A673 (cell line): Measurements from ENCODE around the gene SRCAP. TPM values are rescaled to one million over a fixed set of nuclear protein-coding genes. Genes with fewer than 3 reads are reported as not detected.

Experiments used
- BruUV-seq: library from RNA; stranded (reverse); fragments of 400-500 nt; replicated peaks from 2 replicates; lab custom pipeline; 2021; lab: Mats Ljungman, UMichigan
- CTCF ChIA-PET: fragments of 300-600 bp; sonication (Branson Sonifier 250); formaldehyde crosslinking; loops from one replicate; lab custom pipeline; 2022; ENCODE audit warnings: antibody characterized with exemption; lab: Charles Lee
- POLR2A ChIA-PET: fragments of 300-600 bp; sonication (Branson Sonifier 250); formaldehyde crosslinking; loops from one replicate; lab custom pipeline; 2022; ENCODE audit warnings: antibody characterized with exemption; ENCODE audit not compliant: low non-redundant PET; lab: Charles Lee
- DNase-seq: peaks from one replicate; pipeline ENCODE4 v3.0.0-alpha.2; 2015; ENCODE audit warnings: low spot score
- H3K27ac ChIP-seq: fragments of 200-600 bp; sonication (generic); 2 replicates; pipeline ENCODE4 v1.5.1; 2016; ENCODE audit warnings: mixed run types, low read depth, mild to moderate bottlenecking, mixed read lengths, antibody characterized with exemption, low read length; ENCODE audit not compliant: poor library complexity, severe bottlenecking
- H3K27me3 ChIP-seq: fragments of 200-600 bp; sonication (generic); replicated peaks from 2 replicates; pipeline ENCODE4 v1.6.1; 2017; ENCODE audit warnings: mixed run types, low read depth, mild to moderate bottlenecking, mixed read lengths, antibody characterized with exemption, low read length; ENCODE audit not compliant: insufficient read depth, poor library complexity
- H3K36me3 ChIP-seq: fragments of 200-600 bp; sonication (generic); 2 replicates; pipeline ENCODE4 v1.6.1; 2016; ENCODE audit warnings: mixed run types, mild to moderate bottlenecking, mixed read lengths, antibody characterized with exemption, low read length; ENCODE audit not compliant: insufficient read depth, poor library complexity, severe bottlenecking
- H3K4me1 ChIP-seq: fragments of 200-600 bp; sonication (generic); 2 replicates; pipeline ENCODE4 v1.6.1; 2017; ENCODE audit warnings: mixed run types, mild to moderate bottlenecking, mixed read lengths, antibody characterized with exemption, low read length; ENCODE audit not compliant: insufficient read depth, poor library complexity, severe bottlenecking
- H3K4me3 ChIP-seq: fragments of 200-600 bp; sonication (generic); 2 replicates; pipeline ENCODE4 v1.5.1; 2016; ENCODE audit warnings: low read depth, mixed run types, mild to moderate bottlenecking, mixed read lengths, low read length; ENCODE audit not compliant: poor library complexity, severe bottlenecking
- H3K9me3 ChIP-seq: fragments of 200-600 bp; sonication (generic); 2 replicates; pipeline ENCODE4 v1.6.1; 2016; ENCODE audit warnings: mixed run types, low read depth, mild to moderate bottlenecking, mixed read lengths, antibody characterized with exemption, low read length; ENCODE audit not compliant: poor library complexity, severe bottlenecking
- EZH2 ChIP-seq: fragments of 200-600 bp; sonication (generic); IDR thresholded peaks from 2 replicates; pipeline ENCODE4 v1.6.1; 2017; ENCODE audit warnings: borderline replicate concordance, low read depth, mild to moderate bottlenecking, mixed read lengths, antibody characterized with exemption, low read length; ENCODE audit not compliant: poor library complexity, severe bottlenecking
- intact Hi-C: fragments of 100-400 bp; cut with micrococcal nuclease; formaldehyde crosslinking; loops from one replicate; pipeline ENCODE4 v1.10.0; 2022; ENCODE audit not compliant: unreplicated experiment
- total RNA-seq: library from RNA; stranded (reverse); gene quantifications from 2 replicates; pipeline ENCODE4 v1.2.3, GENCODE V29; 2021
- TF ChIP-seq, protein P1 (sequence below): fragments of 300-800, 200-600 bp; sonication (generic); conservative IDR thresholded peaks from 2 replicates; pipeline ENCODE4 v1.5.1; 2017; ENCODE audit warnings: low read depth, mild to moderate bottlenecking, antibody characterized with exemption, low read length, moderate library complexity, mixed read lengths

Gene SRCAP
- total RNA-seq, 1 experiment from 2014 or later, result 104 TPM

DNA sequence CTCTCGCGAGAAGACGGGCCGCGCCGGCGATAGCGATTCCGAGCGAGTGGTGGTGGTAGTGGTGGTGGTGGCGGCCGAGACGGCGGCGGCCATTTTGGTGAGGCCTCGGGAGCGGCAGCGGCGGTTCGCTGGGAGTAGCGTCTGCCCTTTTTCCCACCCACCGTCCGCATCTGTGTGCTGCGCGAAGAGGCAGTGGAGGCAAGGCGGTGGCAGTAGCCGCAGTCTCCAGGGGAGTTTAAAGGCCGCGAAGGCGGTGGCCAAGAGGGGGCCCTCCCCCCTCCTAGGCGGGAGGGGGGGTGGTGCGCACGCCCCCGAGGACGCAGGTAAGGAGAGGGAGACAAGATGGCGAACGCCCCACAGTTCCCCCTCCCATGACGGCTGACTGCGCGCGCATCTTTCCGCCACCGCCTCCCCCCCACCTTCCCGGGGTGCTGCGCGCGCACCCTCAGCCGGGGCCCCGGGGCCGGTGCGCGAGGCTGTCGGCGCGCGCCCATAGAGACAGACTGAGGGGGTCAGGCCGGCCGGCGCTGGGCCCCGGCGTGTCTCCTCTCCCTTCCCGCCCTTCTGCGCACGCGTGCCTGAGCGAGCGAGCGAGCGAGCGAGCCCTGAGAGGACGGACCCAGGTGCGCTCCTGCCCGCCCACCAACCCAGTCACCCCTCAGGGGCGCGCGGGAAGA, 694 bp upstream of the SRCAP start:
- CTCF ChIA-PET, result interaction anchor here (0.6 kb wide), 1 partner anchor 20 kb away, joined by 3 read pairs; no protein-coding TSS in a partner anchor
- BruUV-seq, result no TSS peak
- Histone ChIP-seq H3K9me3 (no peaks in the 10 kb centered on the region), H3K36me3 (peaks cover 27% of the 10 kb centered on the region), H3K27me3 (no peaks in the 10 kb centered on the region), H3K4me1 (peaks cover 20% of the 10 kb centered on the region), H3K4me3 (peak overlapping the region; percentile 96), H3K27ac (peak overlapping the region; percentile 100)
- DNase-seq, result peak; percentile 99
- intact Hi-C loops, result loop anchor here (2.0 to 10.0 kb wide), 2 partner anchors 39 to 633 kb away; partner anchors contain the start of genes ALDOA and FBRS
- POLR2A ChIA-PET, result no interaction called here
- no peak for TF ChIP-seq EZH2
- TF ChIP-seq, protein P1, sequence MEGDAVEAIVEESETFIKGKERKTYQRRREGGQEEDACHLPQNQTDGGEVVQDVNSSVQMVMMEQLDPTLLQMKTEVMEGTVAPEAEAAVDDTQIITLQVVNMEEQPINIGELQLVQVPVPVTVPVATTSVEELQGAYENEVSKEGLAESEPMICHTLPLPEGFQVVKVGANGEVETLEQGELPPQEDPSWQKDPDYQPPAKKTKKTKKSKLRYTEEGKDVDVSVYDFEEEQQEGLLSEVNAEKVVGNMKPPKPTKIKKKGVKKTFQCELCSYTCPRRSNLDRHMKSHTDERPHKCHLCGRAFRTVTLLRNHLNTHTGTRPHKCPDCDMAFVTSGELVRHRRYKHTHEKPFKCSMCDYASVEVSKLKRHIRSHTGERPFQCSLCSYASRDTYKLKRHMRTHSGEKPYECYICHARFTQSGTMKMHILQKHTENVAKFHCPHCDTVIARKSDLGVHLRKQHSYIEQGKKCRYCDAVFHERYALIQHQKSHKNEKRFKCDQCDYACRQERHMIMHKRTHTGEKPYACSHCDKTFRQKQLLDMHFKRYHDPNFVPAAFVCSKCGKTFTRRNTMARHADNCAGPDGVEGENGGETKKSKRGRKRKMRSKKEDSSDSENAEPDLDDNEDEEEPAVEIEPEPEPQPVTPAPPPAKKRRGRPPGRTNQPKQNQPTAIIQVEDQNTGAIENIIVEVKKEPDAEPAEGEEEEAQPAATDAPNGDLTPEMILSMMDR, result no peak

DNA sequence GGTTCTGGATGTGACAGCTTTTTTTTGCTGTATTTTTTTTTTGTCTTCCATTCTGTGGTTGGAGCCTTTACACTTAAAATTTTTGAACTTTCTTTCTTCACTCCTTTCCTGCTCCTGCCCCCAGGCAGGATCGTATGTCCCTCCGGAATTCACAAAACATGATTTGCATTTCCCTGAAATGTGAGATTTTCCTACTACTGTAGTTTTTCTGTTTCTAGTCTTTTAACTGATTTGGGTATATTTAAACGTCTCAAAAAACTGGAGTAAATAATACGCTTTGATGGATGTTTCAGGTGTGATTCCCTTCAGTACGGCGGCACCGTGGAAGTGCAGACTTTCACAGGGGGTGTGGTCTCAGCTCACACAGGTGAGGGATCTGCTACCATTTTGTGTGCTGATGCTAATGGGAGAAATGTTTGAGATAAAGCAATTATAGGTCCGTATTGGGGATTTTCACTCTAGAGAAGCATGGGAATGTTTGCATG, 686 bp downstream of the SRCAP start:
- Histone ChIP-seq H3K27ac (peak overlapping the region; percentile 100), H3K36me3 (peaks cover 37% of the 10 kb centered on the region), H3K9me3 (no peaks in the 10 kb centered on the region), H3K4me1 (peaks cover 16% of the 10 kb centered on the region), H3K4me3 (peak overlapping the region; percentile 96), H3K27me3 (no peaks in the 10 kb centered on the region)
- DNase-seq, result no peak
- POLR2A ChIA-PET, result no interaction called here
- TF ChIP-seq EZH2, result no peak
- TF ChIP-seq, protein P1, result no peak
- intact Hi-C loops, result loop anchor here (2.0 to 10.0 kb wide), 2 partner anchors 41 to 635 kb away; partner anchors contain the start of genes ALDOA and FBRS
- BruUV-seq, result no TSS peak
- CTCF ChIA-PET, result no interaction called here

DNA sequence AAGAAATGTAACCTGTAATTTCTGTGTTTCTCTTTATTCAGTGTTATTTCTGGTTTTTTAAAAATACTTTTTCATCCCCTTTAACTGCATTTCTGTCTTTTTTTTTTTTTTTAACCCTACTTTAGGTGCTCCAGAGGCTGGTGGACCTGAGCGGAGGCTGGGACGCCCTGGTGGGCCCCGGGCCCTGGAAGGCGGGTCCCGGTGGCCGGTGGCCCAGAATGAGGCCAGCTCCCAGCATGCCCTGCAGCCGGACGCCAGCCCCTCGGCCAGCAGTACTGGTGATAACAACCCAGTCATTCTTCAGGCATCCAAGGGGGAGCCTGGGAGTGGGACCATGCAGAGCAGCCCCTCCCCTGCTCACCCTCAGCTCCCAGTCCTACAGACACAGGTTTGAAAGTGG, 1.5 kb downstream of the SRCAP start:
- intact Hi-C loops, result no loop called here
- ChIA-PET POLR2A (no interaction called here), CTCF (no interaction called here)
- DNase-seq, result no peak
- BruUV-seq, result no TSS peak
- Histone ChIP-seq H3K9me3 (no peaks in the 10 kb centered on the region), H3K4me3 (peak overlapping the region; percentile 96), H3K4me1 (peaks cover 16% of the 10 kb centered on the region), H3K36me3 (peaks cover 45% of the 10 kb centered on the region), H3K27ac (peak overlapping the region; percentile 44), H3K27me3 (no peaks in the 10 kb centered on the region)
- no peak for TF ChIP-seq EZH2
- TF ChIP-seq, protein P1, result no peak
